Superior temporal gyrus (tissue), 1 donor: Measurements from ENCODE around the gene NUDT1.
A peak's percentile ranks its signal among the peaks of the same experiment; 100 is the strongest.

Source experiments
- DNase-seq: peaks from one replicate; pipeline ENCODE4 v3.0.0-alpha.2; 2016; ENCODE audit errors: extremely low spot score

Gene NUDT1

DNA sequence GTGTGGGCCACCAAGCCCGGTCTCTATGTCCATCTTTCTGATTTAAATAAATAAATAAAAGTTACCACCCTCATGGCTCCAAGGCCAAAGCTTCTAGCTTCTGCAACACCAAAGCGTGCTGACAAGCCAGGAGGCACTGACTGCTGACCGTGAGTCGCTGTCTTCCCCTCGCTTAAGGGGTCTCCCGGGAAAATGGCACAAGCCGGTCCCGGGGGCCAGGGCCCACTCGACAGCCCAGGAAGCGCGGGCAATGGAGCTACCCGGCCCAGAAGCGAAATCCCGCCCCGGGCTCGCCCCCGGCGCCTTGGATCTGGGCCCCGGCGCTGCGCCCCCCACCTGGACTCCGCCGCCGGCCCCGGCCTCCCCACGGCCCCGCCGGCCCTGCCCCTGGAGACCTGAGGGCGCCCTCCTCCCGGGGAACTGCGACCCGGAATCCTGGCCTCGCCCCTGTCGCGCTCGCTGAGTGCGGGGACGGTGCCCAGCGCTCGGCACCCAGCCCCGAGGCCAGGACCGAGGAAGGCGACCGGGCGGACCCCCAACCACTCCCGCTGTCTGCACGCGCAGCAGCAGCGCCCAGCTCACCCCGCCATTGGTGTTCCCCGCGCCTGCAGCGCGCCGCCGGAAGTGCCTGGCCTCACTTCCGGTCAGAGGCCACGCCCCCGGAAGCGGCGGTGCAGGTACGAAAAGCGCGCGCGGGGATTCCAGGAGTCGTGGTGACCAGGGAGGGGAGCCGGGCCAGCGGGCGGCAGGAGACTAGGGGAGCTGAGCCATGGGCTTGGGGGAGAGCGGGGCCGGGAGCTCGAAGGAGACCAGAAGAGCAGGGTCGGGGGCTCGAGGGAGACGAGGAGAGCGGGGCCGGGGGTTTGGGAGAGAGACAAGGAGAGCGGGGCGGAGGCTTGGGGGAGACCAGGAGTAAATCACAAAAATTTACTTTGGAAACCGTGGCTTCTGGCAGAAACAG, at the start of gene NUDT1, which contains the start of gene MRM2:
TSS of gene NUDT1 (plus strand) at position 647 of the 961 bp plus-strand sequence. CDS start 2,349 bp downstream, outside the sequence.
TSS of gene MRM2 (minus strand) at position 626 of the 961 bp plus-strand sequence. CDS start at position 590, 36 bp downstream.
- peak; percentile 77 for DNase-seq

DNA sequence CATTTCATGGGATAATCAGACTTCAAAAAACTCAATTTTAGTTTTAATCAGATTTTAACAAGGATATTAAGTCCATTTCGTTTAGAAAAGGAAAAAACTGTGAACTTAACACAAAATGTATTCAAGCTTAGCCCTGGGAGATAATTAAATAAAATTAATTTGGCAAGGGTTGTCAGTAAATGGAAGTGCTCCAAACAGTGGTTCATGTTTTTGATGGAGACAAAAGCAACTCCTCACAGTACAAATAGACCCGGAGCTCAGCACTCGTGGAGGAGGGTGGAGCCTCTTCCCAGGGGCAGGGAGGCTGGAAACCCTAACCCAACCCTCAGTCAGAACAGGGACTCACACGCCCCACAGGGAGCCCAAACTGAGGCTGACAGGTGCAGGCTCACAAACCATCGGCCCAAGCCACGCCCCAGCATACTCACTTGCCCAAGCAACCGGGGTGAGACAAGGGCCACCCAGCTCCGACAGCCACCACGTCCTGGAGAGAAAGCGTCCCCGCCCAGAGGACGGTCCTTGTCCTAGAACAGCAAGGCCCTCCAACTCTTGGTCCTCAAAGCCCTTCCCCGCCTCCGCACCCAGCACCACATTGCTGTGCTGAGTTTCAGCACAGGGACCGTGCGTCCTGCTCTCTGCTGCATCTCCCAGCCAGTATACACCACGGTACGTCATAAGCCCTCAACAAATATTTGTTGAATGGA, 49.0 kb upstream of the NUDT1 start:
- DNase-seq, result no peak

DNA sequence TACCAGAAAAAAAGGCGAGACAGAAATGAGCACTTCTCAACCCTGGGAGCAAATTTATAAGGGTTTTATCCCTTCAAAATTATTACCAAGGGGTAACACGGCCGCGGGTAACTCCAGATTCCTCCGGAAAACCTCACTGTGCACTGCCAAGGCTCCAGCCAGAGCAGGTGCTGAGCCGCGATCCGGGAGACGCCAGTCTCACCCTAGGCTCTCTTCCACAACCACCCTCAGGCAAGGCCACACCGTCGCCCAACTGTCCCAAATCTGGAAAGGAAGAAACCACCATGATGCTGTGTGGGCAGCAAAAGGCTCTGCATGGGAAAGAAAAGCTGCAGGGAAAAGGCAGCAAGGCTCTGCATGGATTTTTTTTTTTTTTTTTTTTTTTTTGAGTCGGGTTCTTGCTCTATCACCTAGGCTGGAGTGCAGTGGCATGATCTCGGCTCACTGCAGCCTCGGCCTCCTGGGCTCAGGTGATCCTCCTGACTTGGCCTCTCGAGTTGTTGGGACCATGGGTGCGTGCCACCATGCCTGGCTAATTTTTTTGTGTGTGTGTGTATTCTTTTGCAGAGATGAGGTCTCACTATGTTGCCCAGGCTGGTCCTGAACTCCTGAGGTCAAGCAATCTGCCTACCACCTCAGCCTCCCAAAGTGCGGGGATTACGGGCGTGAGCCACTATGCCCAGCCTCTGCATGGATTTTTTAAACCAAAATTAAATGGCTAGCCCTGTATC, 48.3 kb upstream of the NUDT1 start:
- no peak for DNase-seq

DNA sequence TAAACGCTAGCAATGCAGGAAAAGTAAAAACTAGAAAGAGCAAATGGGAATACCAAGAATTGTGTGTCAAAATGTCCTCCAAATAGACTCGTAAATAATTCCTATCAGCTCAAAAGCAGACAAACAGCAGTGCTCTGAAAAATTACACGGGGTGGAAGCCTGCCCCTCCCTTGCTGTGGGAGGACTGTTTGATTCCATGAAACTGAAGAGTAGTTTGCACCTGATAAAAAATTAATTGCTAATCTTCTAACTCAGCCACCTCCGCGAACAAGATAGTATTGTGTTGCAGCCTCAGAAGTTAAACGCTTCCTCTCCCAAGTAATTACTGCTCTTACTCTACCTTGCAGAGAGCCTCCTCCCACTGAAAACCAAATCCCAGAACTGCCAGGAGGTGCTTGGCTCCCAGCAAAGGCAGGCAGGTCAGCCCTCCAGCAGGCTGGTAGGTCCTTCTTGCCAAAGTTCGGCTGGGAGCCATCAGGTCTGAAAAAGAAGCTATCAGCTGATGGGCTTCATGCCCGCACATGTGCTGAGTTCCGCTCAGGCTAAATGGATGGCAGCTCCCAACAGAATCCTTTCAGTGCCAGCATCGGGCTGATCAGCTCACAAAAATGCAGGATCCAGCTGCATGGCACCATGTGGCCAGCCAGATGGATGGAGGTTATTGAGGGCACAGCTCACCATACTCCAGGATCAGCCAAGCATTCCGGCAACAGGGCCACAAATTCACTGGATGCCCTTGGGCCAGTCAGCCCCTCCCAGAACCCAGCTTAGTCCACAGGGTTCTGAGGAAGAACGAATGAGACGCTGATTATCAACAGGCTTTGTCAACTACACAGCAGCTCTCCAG, 46.4 kb upstream of the NUDT1 start:
- DNase-seq, result peak; percentile 55

DNA sequence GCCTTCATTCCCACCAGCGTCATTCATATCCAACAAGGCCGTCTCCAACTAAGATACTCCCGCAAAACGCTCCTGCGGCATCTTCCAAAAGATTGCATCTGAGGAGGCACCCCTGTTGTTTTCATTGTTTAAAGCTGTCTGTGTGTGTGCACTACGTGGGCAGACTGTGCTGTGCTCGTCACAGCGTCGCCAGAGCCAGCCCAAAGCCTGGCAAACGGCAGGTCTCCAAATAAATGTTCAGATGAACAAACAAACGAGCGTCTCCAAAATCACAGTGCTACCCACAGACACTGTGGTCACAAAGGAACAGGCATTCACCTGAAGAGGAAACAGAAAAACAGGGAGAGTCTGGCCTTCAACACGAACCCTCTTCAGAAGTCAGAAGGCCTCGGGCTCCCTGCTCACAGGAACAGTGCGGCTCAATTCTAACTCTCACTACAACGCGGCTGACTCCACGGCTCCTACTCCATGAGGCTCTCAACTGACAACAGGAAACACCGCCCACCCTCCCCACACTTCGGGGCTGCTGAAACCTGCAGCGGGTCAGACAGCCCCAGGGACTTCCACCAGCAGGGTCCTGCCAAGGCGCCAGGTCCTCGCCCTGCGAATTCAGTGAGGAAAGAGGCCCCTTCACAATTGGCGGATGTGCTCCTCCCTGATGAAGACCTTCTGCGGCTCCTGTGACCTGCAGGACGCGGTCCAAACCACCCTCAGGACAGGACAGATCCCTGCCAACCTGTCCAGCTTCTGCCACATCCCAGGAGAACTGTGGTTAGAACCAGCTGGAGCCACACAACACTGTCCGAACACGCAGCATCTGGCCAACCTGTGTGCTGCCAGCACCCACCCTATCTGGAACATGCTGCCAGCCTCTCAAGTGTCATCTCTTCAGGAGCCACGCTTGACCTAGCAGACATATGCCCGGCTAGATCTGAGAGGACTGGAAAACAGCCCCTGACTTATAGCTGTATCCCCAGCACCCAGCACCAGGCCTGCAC, 45.3 kb upstream of the NUDT1 start:
- DNase-seq, result no peak

DNA sequence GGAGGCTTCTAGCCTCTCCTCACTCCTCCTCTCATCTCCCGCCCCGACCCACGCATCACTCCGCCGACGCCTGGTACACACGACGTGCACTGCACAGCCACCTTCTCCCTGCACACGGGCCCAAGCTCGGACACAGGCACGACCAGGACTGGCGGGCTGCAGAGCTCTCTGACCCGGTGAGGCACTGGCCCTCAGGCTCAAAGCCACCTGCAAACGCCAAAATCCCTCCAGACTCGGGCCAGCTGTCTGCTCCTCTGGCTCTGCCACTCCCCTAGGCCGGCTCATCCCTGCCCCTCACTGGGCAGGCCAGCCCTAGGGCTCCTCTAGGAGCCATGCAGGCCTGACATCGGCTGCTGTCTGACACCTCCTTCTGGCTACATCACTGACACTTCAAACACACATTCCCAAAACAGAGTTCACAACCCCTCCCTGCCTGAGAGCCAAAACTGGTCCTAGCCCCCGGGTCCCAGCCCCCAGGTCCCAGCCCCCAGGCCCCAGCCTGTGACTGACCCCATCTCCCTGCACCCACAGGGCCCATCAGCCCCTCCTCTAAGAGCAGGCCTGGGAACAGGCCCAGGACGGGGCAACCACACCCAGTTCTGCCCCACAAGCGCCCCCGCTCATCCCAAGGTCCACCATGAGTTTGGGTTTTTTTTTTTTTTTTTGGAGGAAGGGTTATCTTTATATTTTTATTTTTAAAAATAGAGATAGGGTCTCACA, 44.4 kb upstream of the NUDT1 start:
- no peak for DNase-seq

DNA sequence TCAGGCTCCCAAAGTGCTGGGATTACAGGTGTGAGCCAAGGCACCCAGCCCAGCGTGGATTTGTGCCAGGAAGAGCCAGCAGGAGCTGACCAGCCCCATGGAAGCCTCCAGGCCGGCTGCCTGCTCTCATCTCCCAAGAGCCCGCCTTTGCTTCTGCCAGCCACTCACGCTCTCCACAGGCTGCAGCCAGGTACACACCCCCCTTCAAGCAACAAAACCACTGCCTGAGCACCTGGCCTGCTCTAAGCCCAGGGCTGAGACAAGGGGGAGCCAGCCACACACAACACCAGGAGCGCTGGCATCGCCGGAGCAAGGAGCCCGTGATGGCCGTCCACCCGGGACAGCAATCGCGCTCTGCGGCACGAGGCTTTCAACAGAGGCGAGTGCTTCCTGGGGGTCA, 43.8 kb upstream of the NUDT1 start:
- DNase-seq, result no peak

DNA sequence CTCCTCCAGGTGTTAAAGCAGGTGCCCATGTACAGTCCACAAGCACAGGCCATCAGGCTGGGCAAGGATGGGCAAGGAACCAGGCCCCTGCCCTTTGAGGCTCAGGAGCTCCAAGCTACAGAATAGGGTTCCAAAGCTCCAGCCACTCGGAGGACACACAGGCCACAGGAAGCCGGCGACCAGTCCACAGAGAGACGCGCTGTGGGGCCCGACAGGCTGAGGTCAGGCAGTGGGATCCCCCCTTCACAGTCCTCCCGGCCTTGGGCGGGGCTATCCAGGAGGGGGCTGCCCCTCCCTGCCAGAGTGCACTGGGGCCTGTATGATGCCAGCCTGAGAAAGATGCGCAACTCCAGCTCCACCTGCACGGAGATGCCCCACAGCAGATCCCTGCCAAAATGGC, 43.3 kb upstream of the NUDT1 start:
- no peak for DNase-seq

DNA sequence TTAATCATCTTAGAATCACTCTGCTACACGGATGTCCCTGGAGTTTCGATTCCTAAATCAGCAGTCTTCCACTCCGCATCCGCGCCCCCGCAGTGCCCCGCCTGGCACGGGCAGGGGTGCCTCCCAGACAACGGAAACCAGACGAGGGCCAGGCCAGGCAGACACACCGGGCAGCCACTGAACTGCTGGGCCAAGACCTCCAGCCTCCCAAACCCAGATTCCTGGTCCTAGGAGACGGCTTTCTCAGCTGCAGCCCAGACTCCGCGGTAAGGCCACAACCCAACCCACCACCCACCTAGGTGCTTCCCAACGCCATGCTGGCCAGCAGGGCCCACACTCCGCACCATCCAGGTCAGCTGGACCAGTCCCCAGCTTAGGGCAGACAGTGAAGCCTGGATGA, 42.5 kb upstream of the NUDT1 start:
- DNase-seq, result no peak

DNA sequence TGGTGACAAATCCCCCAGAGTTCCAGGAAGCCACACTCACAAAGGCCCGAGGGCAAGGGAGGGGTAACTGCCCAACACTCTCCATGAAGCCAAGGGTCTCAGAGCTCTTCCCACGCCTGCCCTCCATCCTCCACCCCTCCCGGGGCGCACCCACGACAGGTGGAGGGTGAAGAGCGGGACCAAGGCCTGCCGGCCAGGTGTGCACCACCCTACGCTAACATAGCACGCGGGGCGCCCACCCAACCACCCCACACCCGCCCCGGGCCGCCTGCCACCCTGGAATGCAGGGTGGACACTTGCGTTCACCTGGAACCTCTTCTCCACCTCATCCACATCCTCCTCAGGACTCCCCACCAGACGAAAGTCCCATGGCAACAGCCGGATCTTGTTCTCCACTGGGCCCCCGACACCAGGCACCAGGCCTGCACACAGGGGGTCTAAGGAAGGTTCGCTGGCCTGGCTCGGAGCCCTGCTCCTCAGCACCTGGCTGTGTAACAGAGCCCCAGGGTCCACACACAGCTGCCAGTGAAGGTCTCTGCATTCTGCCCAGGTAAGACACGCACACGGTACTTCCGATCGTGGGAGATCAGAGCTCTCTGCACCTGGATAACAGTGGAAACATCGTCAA, 42.0 kb upstream of the NUDT1 start:
- no peak for DNase-seq

DNA sequence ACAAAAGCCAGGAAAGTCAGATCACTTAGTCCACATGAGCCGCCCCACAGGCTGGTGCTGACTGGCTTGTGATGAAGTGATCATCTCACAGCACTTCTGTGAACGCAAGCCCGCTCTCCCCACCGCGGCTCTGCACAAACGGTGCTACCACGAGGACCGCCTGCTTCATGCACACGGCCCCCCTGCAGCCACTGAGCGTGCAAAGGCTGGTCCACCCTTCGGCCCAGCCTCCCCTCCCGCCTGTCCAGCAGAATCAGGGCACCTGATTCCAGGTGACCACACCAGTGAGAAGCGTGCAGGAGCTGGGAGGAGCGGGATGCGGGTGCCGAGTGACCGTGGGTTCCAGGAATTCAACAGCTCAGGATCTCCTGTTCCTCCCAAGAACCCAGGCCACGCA, 41.4 kb upstream of the NUDT1 start:
- no peak for DNase-seq

DNA sequence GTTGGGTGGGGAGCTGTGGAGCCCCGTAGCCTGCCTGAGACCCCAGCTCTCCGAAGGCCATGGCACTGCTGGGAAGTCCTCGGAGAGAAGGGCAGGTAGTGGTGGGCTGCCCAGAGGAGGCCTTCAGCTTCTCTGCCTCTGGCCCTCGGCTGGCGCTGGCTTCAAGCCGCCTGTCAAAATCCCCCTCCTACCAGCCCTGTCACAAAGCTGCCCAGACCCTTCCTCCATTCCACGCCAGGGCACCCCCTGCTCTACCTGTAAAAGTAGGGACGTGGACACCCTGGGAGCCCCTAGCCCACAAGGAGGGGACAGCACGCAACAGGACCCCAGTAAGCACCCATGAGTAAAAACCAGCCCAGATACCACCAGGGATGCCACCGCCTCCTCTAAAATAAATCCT, 40.9 kb upstream of the NUDT1 start:
- no peak for DNase-seq

DNA sequence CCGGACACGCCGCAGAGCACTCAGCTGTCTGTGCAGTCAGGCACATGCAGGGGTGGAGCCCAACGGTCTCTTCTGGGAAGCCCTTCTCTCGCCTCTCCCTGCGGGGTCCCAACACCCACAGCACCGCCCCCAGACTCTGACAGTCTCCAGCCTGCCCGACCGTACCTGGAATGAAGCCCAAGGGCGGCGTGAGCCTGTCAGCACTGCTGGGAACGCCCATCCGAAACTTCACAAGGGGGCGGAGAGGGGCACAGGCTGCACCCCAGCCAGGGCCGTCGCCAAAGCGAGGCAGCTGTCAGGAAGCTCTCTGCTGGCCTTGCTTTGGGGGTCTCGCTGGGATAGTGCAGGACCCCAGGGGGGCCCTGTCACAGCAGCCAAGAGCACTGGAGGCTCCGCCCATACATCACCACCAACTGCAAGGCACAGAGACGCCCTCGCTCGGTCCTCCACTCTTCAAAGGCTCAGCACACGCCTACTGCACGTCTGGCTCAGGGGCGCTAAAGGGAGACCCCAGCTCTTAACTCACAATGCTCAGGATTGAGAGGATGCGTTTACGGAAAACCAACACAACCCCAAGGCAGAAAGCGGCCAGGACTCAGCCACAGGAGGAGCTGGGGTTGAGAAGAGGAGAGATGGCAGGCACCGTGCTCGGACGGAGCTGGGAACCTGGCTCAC, 40.2 kb upstream of the NUDT1 start:
- DNase-seq, result no peak

DNA sequence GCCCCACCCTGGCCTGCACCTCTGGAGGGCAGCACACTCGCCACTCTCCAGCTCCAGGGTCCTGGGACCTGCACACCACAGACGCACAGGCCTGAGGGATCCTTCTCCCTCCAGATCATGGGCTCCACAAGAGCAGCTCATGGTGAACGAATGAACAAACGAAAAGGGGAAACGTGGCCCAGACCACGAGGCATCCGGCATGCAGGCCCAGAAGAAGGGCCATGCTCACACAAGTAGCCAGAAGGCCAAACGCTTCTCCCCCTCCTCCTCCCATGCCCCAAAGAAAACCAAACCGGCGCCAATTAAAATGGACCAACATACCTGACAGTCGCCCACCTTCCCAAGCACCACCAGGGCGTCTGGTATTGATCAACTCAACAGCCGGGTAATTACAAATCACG, 39.7 kb upstream of the NUDT1 start:
- no peak for DNase-seq

DNA sequence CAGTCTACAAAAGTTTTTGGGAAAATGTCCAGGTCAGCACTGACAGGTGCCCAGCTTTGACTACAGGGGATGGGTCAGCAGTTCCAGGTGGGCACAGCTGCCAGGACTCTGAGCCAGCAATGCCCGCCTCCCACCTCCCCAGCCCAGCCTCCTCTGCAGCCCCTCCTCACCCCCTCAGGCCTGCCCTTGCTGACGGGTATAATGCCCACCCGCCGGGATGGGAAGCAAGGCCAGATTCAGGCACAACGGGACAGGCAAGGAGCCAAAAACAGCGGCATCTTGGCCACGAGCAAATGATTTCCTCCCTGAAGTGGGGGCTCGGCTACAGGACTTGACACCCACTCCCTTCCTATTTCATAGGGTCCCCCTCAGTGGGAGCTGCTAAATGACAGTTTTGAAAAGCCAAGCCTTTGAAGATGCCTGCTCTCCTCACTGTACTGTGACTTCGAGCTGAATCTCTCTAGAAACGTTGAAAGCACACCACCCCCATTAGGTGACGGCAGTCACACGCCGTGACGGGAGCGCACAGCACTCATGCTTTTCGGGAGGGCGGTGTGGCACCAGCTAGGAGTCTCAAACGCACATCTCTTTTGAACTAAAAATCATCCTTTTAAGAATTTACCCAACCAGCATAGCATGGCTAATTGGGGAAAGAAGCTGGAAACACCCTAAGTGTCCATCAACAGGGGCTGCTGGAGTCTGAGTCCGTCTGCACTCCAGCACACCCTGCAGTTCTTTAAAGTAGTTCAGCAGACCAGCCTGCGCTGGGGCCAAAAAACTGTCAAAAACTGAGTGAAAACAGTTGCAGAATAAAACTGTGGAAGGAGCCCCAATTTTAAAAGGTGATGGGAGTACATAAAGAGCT, 38.9 kb upstream of the NUDT1 start:
- DNase-seq, result no peak

DNA sequence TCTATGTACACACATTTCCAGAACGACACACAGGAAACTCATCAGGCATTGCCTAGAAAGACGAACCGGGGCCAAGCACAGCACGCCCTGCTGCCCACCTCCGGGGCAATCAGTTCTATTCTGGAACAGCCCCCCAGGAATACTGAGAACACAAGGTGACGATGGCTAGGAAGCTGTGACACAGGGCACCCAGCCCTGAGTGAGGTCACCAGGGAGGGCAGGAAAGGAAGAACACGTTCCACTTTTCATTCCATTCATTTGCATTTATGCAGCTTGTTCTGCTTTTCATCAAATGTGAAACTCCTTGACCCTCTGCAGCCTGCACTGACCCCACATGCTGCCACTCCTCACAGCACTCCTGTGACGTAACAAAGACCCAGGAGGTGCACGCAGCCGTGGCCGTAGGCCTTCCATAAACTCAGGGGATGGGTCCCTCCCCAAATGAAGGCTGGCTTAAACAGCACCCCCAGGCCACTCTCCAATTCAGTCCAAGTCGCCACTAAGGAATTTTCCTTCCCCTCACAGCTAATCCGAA, 38.2 kb upstream of the NUDT1 start:
- no peak for DNase-seq

DNA sequence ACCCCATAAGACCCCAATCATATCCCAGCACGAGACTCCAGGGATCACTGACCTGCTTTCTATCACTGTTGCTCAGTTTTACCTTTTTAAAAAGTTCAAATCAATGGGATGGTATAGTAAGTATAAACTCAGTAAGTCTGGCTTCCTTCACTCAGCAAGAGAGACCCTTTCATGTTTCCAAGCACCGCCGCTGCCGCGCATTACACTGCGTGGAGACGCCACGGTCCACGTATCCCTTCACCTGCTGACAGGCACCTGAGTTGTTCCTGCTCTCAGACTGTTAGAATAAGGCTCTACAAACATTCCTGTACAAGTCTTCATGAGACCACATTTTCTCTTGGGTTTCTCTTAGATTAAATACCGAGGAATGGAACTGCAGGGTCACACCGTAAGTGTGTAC, 37.6 kb upstream of the NUDT1 start:
- no peak for DNase-seq
